Sigmoid colon (tissue), 7 donors: ENCODE results near the gene CPM. TPM values are rescaled to one million over a fixed set of nuclear protein-coding genes. Genes with fewer than 3 reads are reported as not detected.

ENCODE experiments used
- DNase-seq: peaks from one replicate; pipeline ENCODE4 v3.0.0-alpha.2; 2019
- H3K27ac ChIP-seq, 4 donors: fragments of 200-600 bp; sonication (generic); one replicate each; pipeline ENCODE4 v1.5.1; 2016 to 2019; ENCODE audit warnings: mild to moderate bottlenecking in 1 of 4
- H3K27me3 ChIP-seq, 3 donors: fragments of 200-600 bp; sonication (generic); one replicate each; pipeline ENCODE4 v1.5.1; 2019; ENCODE audit warnings: mild to moderate bottlenecking in 1 of 3
- H3K36me3 ChIP-seq, 4 donors: fragments of 200-600 bp; sonication (generic); one replicate each; pipeline ENCODE4 v1.5.1; 2016 to 2019
- H3K4me1 ChIP-seq, 4 donors: fragments of 200-600 bp; sonication (generic); one replicate each; pipeline ENCODE4 v1.5.1; 2017 to 2019
- H3K4me3 ChIP-seq, 4 donors: fragments of 200-600 bp; sonication (generic); one replicate each; pipeline ENCODE4 v1.5.1; 2017 to 2019; ENCODE audit warnings: mild to moderate bottlenecking in 2 of 4, moderate library complexity in 1 of 4
- H3K9me3 ChIP-seq, 4 donors: fragments of 200-600 bp in 3 of 4; sonication (generic) in 3 of 4; one replicate each; pipeline versions ENCODE4 v1.5.1 to v1.6.1; 2013 to 2019
- EP300 ChIP-seq, 4 donors: sonication (generic); formaldehyde crosslinking; IDR thresholded peaks; one replicate each; pipeline ENCODE4 v1.6.1; 2017; ENCODE audit warnings: antibody characterized with exemption in 4 of 4
- POLR2A ChIP-seq, 2 donors: fragments of 450-650 bp; IDR thresholded peaks; one replicate each; pipeline ENCODE4 v1.6.1; 2016; ENCODE audit warnings: antibody characterized with exemption in 2 of 2, mild to moderate bottlenecking in 2 of 2, moderate library complexity in 2 of 2
- POLR2AphosphoS5 ChIP-seq, 4 donors: sonication (generic); formaldehyde crosslinking; IDR thresholded peaks; one replicate each; pipeline ENCODE4 v1.6.1; 2017; ENCODE audit warnings: antibody characterized with exemption in 4 of 4
- WGBS, 2 donors: extraction: QIAGEN DNeasy Blood & Tissue Kit; methylation state at CpG; one replicate each; pipeline ENCODE4 v1.1.7; 2013; 5-methylcytosine and 5-hydroxymethylcytosine counted together
- intact Hi-C: fragments of 100-400 bp; cut with DNase I; formaldehyde crosslinking; loops from one replicate; pipeline ENCODE4 v1.15.1; 2023
- polyA plus RNA-seq, 3 donors: library from polyadenylated mRNA; stranded (reverse); fragments of 200-250 nt; gene quantifications; one replicate each; pipeline ENCODE4 v1.2.3, GENCODE V29; 2013
- total RNA-seq, 4 donors: library from RNA; depleted of rRNA; stranded (reverse); fragments of >200 nt; gene quantifications; one replicate each; pipeline ENCODE4 v1.1.0, GENCODE V29; 2016
- TF ChIP-seq, protein P1 (sequence below), 4 experiments: fragments of 450-650 bp in 3 of 4; fragments of 200-600 bp in 1 of 4; IDR thresholded peaks; one replicate each; pipeline ENCODE4 v1.5.1; 2016 to 2019; ENCODE audit warnings: antibody characterized with exemption in 4 of 4, mild to moderate bottlenecking in 3 of 4, moderate library complexity in 2 of 4
- donor health status: healthy with polysubstance abuse.
- donor health status: Bipolar disorder and iron deficiency.
- donor health status: healthy.

Gene CPM
- total and polyA plus RNA-seq, 7 donors: 15.3 to 81.0 (median 36.5) TPM

DNA sequence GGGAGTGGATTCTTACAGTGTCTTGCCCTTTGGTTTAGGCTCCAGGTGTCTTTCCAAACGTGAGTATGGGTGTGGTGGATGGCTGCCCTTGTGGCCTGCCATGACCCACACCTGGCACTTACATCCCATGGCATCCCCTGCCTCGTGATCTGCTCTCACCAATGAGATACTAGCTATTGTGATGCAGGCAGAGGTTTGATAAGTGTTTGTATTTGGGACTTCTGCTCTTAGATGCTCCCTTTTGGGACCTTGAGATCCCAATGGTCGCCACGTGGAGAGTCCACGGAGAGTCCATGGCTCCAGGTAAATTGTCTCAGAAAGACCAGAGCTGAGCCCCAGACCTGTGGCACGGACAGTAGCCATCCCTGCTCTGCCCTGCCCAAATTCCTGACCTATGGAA, 62.5 kb downstream of the CPM start:
- 74 to 87% methylated on average over 6 of the region's 6 CpGs for WGBS, 2 donors
- Histone ChIP-seq H3K4me1 (no peaks in the 10 kb centered on the region), H3K9me3 (no peaks in the 10 kb centered on the region), H3K27me3 (no peaks in the 10 kb centered on the region), H3K4me3 (no peak overlapping the region), H3K27ac (no peak overlapping the region), H3K36me3 (no peaks in the 10 kb centered on the region)
- TF ChIP-seq POLR2AphosphoS5 (IDR thresholded peaks at IDR 0.05) (no peak), POLR2A (IDR thresholded peaks at IDR 0.05) (no peak), EP300 (IDR thresholded peaks at IDR 0.05) (no peak)
- TF ChIP-seq, protein P1, sequence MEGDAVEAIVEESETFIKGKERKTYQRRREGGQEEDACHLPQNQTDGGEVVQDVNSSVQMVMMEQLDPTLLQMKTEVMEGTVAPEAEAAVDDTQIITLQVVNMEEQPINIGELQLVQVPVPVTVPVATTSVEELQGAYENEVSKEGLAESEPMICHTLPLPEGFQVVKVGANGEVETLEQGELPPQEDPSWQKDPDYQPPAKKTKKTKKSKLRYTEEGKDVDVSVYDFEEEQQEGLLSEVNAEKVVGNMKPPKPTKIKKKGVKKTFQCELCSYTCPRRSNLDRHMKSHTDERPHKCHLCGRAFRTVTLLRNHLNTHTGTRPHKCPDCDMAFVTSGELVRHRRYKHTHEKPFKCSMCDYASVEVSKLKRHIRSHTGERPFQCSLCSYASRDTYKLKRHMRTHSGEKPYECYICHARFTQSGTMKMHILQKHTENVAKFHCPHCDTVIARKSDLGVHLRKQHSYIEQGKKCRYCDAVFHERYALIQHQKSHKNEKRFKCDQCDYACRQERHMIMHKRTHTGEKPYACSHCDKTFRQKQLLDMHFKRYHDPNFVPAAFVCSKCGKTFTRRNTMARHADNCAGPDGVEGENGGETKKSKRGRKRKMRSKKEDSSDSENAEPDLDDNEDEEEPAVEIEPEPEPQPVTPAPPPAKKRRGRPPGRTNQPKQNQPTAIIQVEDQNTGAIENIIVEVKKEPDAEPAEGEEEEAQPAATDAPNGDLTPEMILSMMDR (IDR thresholded peaks at IDR 0.05): no peak
- intact Hi-C loops: no loop called here
- no peak for DNase-seq

DNA sequence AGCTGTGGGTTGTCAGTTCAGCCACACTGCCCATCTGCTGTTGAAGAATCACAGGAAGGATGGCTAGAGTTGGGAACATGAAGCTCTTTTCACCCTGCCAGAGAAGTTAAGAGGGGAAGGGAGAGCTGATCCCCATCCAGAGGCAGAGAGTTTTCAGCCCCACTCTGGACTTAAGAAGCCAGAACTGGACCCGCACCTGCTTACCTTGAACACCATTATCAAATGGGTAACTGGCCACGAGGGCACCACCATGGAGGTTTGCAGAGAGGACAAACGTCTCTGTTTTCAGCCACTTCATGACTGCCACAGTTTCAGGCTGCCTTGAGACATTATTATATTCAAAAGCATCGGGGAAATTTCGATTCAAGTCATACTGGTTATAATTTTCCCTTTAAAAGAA, 63.0 kb downstream of the CPM start:
- Histone ChIP-seq H3K9me3 (no peaks in the 10 kb centered on the region), H3K4me1 (no peaks in the 10 kb centered on the region), H3K27me3 (no peaks in the 10 kb centered on the region), H3K36me3 (no peaks in the 10 kb centered on the region), H3K4me3 (no peak overlapping the region), H3K27ac (no peak overlapping the region)
- intact Hi-C loops: no loop called here
- WGBS, 2 donors: 90 to 92% methylated on average over 5 of the region's 5 CpGs
- TF ChIP-seq POLR2A (IDR thresholded peaks at IDR 0.05) (no peak), EP300 (IDR thresholded peaks at IDR 0.05) (no peak), POLR2AphosphoS5 (IDR thresholded peaks at IDR 0.05) (no peak)
- TF ChIP-seq, protein P1 (IDR thresholded peaks at IDR 0.05): no peak
- no peak for DNase-seq

- TF ChIP-seq POLR2A (IDR thresholded peaks at IDR 0.05): no peak
- intact Hi-C loops: no loop called here
- H3K27ac ChIP-seq: no peak overlapping the region
- H3K4me3 ChIP-seq: no peak overlapping the region
- no peak for DNase-seq
- H3K9me3 ChIP-seq: no peaks in the 10 kb centered on the region
- no peaks in the 10 kb centered on the region for H3K36me3 ChIP-seq
- H3K4me1 ChIP-seq: peaks cover 0 to 3% (median 0%) of the 10 kb centered on the region in 4 donors
- WGBS, 2 donors: 82 to 89% methylated on average over 10 of the region's 10 CpGs
- H3K27me3 ChIP-seq: no peaks in the 10 kb centered on the region
Measured at GRCh38 chr12:68868043-68868790, 64.8 kb downstream of the CPM start.

DNA sequence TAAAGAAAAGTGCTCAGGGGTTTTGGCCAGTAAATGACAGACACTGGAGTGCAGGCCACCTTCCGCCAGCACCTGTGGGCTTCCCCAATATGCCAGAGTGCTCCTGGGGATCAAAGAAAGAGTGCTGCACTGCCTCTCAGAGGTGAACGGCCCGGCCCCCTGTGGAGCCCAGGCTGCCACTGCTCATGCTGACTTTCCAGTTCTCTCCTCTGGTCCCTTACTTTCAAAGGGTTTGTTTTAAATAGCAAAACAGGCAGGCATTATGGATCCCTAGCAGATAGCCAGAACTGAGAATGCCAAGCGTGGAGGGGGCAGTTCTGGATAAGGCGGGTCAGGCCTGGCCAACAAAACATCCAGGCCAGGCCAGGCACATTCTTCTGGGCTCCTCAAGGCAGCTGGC, 65.4 kb downstream of the CPM start:
- TF ChIP-seq, protein P1 (IDR thresholded peaks at IDR 0.05): no peak
- Histone ChIP-seq H3K9me3 (no peaks in the 10 kb centered on the region), H3K27ac (no peak overlapping the region), H3K4me3 (no peak overlapping the region), H3K36me3 (no peaks in the 10 kb centered on the region), H3K4me1 (peaks cover 0 to 3% (median 0%) of the 10 kb centered on the region in 4 donors), H3K27me3 (no peaks in the 10 kb centered on the region)
- intact Hi-C loops: no loop called here
- WGBS, 2 donors: 94 to 96% methylated on average over 5 of the region's 5 CpGs
- no peak for DNase-seq

- DNase-seq: no peak
- Histone ChIP-seq H3K27ac (no peak overlapping the region), H3K36me3 (no peaks in the 10 kb centered on the region), H3K9me3 (no peaks in the 10 kb centered on the region), H3K4me1 (peaks cover 0 to 3% (median 0%) of the 10 kb centered on the region in 4 donors), H3K27me3 (no peaks in the 10 kb centered on the region), H3K4me3 (no peak overlapping the region)
- intact Hi-C loops: no loop called here
- TF ChIP-seq, protein P1 (IDR thresholded peaks at IDR 0.05): no peak
- TF ChIP-seq POLR2A (IDR thresholded peaks at IDR 0.05) (no peak), POLR2AphosphoS5 (IDR thresholded peaks at IDR 0.05) (no peak), EP300 (IDR thresholded peaks at IDR 0.05) (no peak)
- 60 to 61% methylated on average over 6 of the region's 6 CpGs for WGBS, 2 donors
Measured at GRCh38 chr12:68866950-68867349, 66.0 kb downstream of the CPM start.
